ENCODE results near the gene DZIP1L.

GRCh38 chr3:138089091-138089490 is 26.3 kb downstream of the DZIP1L start:
- no peak for TF ChIP-seq EP300 (IDR thresholded peaks at IDR 0.05)
- no peak for TF ChIP-seq CTCF (IDR thresholded peaks at IDR 0.05)
- no peak for TF ChIP-seq POLR2A (IDR thresholded peaks at IDR 0.05)
